ENCODE measurements around the gene RPL38.

DNA sequence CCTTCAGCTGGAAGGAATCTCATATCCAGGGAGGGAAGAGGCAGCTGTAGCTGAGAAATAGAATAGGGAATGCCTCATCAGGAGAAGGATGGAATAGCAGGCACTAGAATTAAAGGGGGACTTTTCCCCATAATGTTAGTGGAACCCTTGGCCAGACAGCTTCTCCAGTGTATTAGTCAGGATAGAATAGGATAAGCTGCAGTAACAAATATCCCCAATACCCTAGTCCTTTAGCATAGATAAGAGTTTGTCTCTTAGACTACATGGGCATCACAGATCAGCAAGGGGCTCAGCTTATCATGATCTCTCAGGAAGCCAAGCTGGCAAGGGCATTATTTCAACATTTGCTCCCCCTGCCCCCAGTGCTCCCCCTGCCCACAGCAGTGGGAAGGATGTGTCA is 44.7 kb upstream of the RPL38 start:
- TF ChIP-seq, protein P1, sequence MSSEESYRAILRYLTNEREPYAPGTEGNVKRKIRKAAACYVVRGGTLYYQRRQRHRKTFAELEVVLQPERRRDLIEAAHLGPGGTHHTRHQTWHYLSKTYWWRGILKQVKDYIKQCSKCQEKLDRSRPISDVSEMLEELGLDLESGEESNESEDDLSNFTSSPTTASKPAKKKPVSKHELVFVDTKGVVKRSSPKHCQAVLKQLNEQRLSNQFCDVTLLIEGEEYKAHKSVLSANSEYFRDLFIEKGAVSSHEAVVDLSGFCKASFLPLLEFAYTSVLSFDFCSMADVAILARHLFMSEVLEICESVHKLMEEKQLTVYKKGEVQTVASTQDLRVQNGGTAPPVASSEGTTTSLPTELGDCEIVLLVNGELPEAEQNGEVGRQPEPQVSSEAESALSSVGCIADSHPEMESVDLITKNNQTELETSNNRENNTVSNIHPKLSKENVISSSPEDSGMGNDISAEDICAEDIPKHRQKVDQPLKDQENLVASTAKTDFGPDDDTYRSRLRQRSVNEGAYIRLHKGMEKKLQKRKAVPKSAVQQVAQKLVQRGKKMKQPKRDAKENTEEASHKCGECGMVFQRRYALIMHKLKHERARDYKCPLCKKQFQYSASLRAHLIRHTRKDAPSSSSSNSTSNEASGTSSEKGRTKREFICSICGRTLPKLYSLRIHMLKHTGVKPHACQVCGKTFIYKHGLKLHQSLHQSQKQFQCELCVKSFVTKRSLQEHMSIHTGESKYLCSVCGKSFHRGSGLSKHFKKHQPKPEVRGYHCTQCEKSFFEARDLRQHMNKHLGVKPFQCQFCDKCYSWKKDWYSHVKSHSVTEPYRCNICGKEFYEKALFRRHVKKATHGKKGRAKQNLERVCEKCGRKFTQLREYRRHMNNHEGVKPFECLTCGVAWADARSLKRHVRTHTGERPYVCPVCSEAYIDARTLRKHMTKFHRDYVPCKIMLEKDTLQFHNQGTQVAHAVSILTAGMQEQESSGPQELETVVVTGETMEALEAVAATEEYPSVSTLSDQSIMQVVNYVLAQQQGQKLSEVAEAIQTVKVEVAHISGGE (tag by site-specific recombination; conservative IDR thresholded peaks at IDR 0.05; ENCODE audit: low read depth), result no peak
- TF ChIP-seq IKZF3 (tag by site-specific recombination; IDR thresholded peaks at IDR 0.05), result no peak
- TF ChIP-seq HOXA7 (CRISPR knock-in tag; IDR thresholded peaks at IDR 0.05; ENCODE audit: borderline replicate concordance), result no peak
- TF ChIP-seq, protein P2, sequence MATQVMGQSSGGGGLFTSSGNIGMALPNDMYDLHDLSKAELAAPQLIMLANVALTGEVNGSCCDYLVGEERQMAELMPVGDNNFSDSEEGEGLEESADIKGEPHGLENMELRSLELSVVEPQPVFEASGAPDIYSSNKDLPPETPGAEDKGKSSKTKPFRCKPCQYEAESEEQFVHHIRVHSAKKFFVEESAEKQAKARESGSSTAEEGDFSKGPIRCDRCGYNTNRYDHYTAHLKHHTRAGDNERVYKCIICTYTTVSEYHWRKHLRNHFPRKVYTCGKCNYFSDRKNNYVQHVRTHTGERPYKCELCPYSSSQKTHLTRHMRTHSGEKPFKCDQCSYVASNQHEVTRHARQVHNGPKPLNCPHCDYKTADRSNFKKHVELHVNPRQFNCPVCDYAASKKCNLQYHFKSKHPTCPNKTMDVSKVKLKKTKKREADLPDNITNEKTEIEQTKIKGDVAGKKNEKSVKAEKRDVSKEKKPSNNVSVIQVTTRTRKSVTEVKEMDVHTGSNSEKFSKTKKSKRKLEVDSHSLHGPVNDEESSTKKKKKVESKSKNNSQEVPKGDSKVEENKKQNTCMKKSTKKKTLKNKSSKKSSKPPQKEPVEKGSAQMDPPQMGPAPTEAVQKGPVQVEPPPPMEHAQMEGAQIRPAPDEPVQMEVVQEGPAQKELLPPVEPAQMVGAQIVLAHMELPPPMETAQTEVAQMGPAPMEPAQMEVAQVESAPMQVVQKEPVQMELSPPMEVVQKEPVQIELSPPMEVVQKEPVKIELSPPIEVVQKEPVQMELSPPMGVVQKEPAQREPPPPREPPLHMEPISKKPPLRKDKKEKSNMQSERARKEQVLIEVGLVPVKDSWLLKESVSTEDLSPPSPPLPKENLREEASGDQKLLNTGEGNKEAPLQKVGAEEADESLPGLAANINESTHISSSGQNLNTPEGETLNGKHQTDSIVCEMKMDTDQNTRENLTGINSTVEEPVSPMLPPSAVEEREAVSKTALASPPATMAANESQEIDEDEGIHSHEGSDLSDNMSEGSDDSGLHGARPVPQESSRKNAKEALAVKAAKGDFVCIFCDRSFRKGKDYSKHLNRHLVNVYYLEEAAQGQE (tag by site-specific recombination; IDR thresholded peaks at IDR 0.05), result no peak
- no peak for TF ChIP-seq ZNF792 (tag by site-specific recombination; IDR thresholded peaks at IDR 0.05)
- no peak for TF ChIP-seq ZNF529 (tag by site-specific recombination; IDR thresholded peaks at IDR 0.05; ENCODE audit: insufficient replicate concordance)
- TF ChIP-seq, protein P3, sequence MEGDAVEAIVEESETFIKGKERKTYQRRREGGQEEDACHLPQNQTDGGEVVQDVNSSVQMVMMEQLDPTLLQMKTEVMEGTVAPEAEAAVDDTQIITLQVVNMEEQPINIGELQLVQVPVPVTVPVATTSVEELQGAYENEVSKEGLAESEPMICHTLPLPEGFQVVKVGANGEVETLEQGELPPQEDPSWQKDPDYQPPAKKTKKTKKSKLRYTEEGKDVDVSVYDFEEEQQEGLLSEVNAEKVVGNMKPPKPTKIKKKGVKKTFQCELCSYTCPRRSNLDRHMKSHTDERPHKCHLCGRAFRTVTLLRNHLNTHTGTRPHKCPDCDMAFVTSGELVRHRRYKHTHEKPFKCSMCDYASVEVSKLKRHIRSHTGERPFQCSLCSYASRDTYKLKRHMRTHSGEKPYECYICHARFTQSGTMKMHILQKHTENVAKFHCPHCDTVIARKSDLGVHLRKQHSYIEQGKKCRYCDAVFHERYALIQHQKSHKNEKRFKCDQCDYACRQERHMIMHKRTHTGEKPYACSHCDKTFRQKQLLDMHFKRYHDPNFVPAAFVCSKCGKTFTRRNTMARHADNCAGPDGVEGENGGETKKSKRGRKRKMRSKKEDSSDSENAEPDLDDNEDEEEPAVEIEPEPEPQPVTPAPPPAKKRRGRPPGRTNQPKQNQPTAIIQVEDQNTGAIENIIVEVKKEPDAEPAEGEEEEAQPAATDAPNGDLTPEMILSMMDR (tag by site-specific recombination; IDR thresholded peaks at IDR 0.05), result no peak
- TF ChIP-seq ZNF354C (tag by site-specific recombination; IDR thresholded peaks at IDR 0.05; ENCODE audit: borderline replicate concordance, low read depth), result no peak
- TF ChIP-seq ZNF843 (tag by site-specific recombination; IDR thresholded peaks at IDR 0.05), result no peak
- no peak for TF ChIP-seq ZNF121 (tag by site-specific recombination; IDR thresholded peaks at IDR 0.05)
- no peak for TF ChIP-seq ZFP41 (tag by site-specific recombination; IDR thresholded peaks at IDR 0.05; ENCODE audit: borderline replicate concordance)
- TF ChIP-seq, protein P4, sequence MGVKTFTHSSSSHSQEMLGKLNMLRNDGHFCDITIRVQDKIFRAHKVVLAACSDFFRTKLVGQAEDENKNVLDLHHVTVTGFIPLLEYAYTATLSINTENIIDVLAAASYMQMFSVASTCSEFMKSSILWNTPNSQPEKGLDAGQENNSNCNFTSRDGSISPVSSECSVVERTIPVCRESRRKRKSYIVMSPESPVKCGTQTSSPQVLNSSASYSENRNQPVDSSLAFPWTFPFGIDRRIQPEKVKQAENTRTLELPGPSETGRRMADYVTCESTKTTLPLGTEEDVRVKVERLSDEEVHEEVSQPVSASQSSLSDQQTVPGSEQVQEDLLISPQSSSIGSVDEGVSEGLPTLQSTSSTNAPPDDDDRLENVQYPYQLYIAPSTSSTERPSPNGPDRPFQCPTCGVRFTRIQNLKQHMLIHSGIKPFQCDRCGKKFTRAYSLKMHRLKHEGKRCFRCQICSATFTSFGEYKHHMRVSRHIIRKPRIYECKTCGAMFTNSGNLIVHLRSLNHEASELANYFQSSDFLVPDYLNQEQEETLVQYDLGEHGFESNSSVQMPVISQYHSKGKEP (tag by site-specific recombination; IDR thresholded peaks at IDR 0.05), result no peak
- TF ChIP-seq ZEB2 (tag by site-specific recombination; IDR thresholded peaks at IDR 0.05), result no peak

All from HEK293 (cell line).